ENCODE measurements around the gene MED13L. TPM values are rescaled to one million over a fixed set of nuclear protein-coding genes. Genes with fewer than 3 reads are reported as not detected.

Gene MED13L
- total and polyA plus RNA-seq, 12 donors = 8.8 to 106 (median 73.8) TPM

DNA sequence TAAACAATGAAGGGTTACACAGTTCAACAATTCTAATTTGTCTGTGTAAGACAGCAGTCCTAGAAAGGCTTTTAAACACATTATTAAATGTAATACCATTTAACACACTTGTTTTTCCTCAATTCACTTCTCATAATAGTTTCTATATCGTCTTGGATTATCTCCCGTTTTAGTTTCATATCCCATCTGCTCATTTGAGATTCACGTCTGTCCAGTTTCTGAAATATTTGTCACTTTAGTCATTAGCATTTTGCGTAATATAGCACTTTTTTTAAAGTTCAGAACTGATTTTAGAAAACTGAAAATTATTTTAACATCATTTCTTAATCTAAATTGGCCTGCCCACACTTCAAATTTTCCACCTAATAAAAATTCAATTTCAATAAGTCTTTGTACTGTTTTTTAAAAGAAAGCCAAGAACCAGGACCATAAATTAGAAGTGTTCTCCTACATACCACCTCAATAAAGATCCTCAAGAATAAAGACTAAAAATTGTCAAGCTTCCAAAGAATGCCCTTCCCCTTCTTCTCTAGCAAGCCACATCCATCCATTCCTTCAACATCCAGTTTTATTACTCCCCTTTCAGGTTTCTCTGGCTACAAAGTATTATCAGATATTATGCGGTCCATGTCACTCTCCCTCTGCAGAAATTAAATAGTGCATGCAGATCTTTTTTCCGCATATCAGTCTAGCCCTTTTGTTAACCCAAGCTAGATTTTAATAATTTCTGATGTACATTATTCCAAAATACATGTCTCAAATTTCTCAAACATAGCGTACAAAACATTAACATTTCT is 11.9 kb downstream of the MED13L start:
- Histone ChIP-seq H3K4me3 (no peak overlapping the region), H3K36me3 (replicated peaks in 1 of 2) (no peaks in the 10 kb centered on the region), H3K4me1 (replicated peaks in 1 of 2) (peaks cover 20 to 79% of the 10 kb centered on the region in 2 donors), H3K27ac (no peak overlapping the region), H3K9me3 (replicated peaks in 1 of 3) (no peaks in the 10 kb centered on the region), H3K27me3 (no peaks in the 10 kb centered on the region)
- TF ChIP-seq POLR2A (IDR thresholded peaks at IDR 0.05) (no peak), CTCF (IDR thresholded peaks at IDR 0.05) (no peak)
- intact Hi-C loops (cut with DNase I) = no loop called here
- 71 to 74% (median 73%) methylated on average over 7 of the region's 7 CpGs for WGBS, 4 donors
- no peak for DNase-seq

GRCh38 chr12:116264525-116265070 is 12.9 kb downstream of the MED13L start:
- TF ChIP-seq CTCF (IDR thresholded peaks at IDR 0.05) (no peak), POLR2A (IDR thresholded peaks at IDR 0.05) (no peak)
- Histone ChIP-seq H3K27ac (no peak overlapping the region), H3K9me3 (replicated peaks in 1 of 3) (no peaks in the 10 kb centered on the region), H3K36me3 (replicated peaks in 1 of 2) (no peaks in the 10 kb centered on the region), H3K27me3 (no peaks in the 10 kb centered on the region), H3K4me1 (replicated peaks in 1 of 2) (peaks cover 20 to 74% of the 10 kb centered on the region in 2 donors), H3K4me3 (no peak overlapping the region)
- intact Hi-C loops (cut with DNase I) = no loop called here
- no peak for DNase-seq
- WGBS, 4 donors = 85 to 88% (median 86%) methylated on average over 2 of the region's 2 CpGs

DNA sequence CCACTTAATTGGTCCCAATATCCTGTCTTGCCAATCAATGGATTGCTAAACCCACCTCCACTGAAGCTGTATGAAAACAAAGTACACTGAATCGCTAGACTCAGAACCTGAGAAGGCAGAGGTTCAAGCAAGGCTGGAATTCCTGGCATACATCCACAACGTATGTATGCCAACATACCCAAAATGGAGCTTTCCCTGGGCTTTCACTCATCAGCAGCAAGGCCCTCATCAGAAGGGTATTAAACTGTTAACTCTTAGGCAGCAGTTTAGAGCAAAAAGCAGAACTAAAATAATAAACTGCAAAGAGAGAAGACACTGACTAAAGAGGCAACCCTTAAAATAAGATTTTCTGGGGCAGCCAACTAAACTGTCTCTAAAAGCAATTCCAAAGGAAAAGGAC is 13.6 kb downstream of the MED13L start:
- DNase-seq = no peak
- H3K27ac ChIP-seq = no peak overlapping the region
- intact Hi-C loops (cut with DNase I) = no loop called here
- TF ChIP-seq CTCF (IDR thresholded peaks at IDR 0.05) = no peak
- TF ChIP-seq POLR2A (IDR thresholded peaks at IDR 0.05) = no peak
- 59 to 89% (median 66%) methylated on average over 2 of the region's 2 CpGs for WGBS, 4 donors
- no peaks in the 10 kb centered on the region for H3K27me3 ChIP-seq
- no peaks in the 10 kb centered on the region for H3K36me3 ChIP-seq (replicated peaks in 1 of 2)
- H3K9me3 ChIP-seq (replicated peaks in 1 of 3) = no peaks in the 10 kb centered on the region
- peaks cover 20 to 73% of the 10 kb centered on the region in 2 donors for H3K4me1 ChIP-seq (replicated peaks in 1 of 2)
- no peak overlapping the region for H3K4me3 ChIP-seq

- no peak overlapping the region for H3K4me3 ChIP-seq
- TF ChIP-seq CTCF (IDR thresholded peaks at IDR 0.05) (no peak), POLR2A (IDR thresholded peaks at IDR 0.05) (no peak)
- no peak overlapping the region for H3K27ac ChIP-seq
- no peaks in the 10 kb centered on the region for H3K9me3 ChIP-seq (replicated peaks in 1 of 3)
- no peaks in the 10 kb centered on the region for H3K36me3 ChIP-seq (replicated peaks in 1 of 2)
- intact Hi-C loops (cut with DNase I) = no loop called here
- DNase-seq = no peak
- no peaks in the 10 kb centered on the region for H3K27me3 ChIP-seq
- H3K4me1 ChIP-seq (replicated peaks in 1 of 2) = peaks cover 21 to 74% of the 10 kb centered on the region in 2 donors
- 68 to 80% (median 79%) methylated on average over 1 of the region's 1 CpG for WGBS, 4 donors
These were observed 14.1 kb downstream of the MED13L start for GRCh38 chr12:116263431-116263830.
